ENCODE data around the gene SARDH.

GRCh38 chr9:133622555-133622954 lies 115.6 kb downstream of the SARDH start:
- no peak for TF ChIP-seq CTBP1 (IDR thresholded peaks at IDR 0.05; ENCODE audit: borderline replicate concordance)
- no peak for TF ChIP-seq SUZ12 (IDR thresholded peaks at IDR 0.05)
- no peak for TF ChIP-seq FOXK2 (IDR thresholded peaks at IDR 0.05)
- TF ChIP-seq TARDBP (IDR thresholded peaks at IDR 0.05): no peak
- no peak for TF ChIP-seq FOXA1 (IDR thresholded peaks at IDR 0.05)
- TF ChIP-seq ARNT (IDR thresholded peaks at IDR 0.05): no peak
- TF ChIP-seq ELF4 (IDR thresholded peaks at IDR 0.05): no peak
- TF ChIP-seq SP1 (IDR thresholded peaks at IDR 0.05): no peak
- no peak for TF ChIP-seq HDGF (IDR thresholded peaks at IDR 0.05; ENCODE audit: borderline replicate concordance)
- TF ChIP-seq FOXM1 (IDR thresholded peaks at IDR 0.05; ENCODE audit: borderline replicate concordance): no peak
- TF ChIP-seq BHLHE40 (IDR thresholded peaks at IDR 0.05; ENCODE audit: borderline replicate concordance): no peak

Measured in HEK293T (cell line).